ENCODE data around the gene MACROD2. TPM values are rescaled to one million over a fixed set of nuclear protein-coding genes. Genes with fewer than 3 reads are reported as not detected.
"Not testable (repeated sequence)": the region's sequence is repeated elsewhere in the genome, so short reads cannot be mapped to it uniquely, and the experiment has no call there.

The MACROD2 gene
- total RNA-seq, 1 donor from 2014 or later, result 6.4 TPM

DNA sequence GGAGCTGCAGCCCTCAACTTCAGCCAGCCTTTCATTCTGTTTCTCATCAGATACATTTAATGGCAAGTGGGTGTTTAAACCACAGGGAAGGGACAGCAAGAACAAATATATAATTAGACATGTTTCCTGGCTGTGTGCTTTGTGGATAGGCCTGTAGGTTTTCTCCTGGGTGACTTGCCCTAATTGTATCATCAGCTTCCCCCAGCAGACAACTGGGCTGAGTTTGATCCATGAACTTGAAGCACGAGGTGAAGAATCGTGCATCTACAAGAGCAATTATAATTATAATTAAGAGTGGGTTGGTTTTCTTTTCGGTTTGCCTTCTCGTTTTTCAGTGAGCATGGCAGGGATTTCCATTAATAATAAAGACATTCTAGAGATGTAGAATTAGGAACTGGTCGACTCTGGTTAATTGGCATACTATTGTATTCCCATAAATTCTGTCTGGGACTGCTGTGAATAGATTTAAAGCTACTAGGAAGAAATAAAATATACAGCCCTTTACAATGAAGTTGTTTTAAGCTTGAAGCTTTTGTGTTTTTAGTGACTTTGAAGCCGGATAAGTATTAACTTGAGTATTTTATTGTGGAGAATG lies 1525.7 kb downstream of the MACROD2 start:
- Mint-ChIP-seq H3K36me3 (ENCODE audit: low read depth) (no peaks in the 10 kb centered on the region), H3K9me3 (peaks cover 7% of the 10 kb centered on the region), H3K4me3 (no peak overlapping the region), H3K27ac (ENCODE audit: unreplicated experiment) (no peak overlapping the region), H3K27me3 (ENCODE audit: low read depth) (no peaks in the 10 kb centered on the region), H3K4me1 (peaks cover 19% of the 10 kb centered on the region)
- no peak for DNase-seq (ENCODE audit: low read depth, low spot score)
- TF ChIP-seq, protein P1, sequence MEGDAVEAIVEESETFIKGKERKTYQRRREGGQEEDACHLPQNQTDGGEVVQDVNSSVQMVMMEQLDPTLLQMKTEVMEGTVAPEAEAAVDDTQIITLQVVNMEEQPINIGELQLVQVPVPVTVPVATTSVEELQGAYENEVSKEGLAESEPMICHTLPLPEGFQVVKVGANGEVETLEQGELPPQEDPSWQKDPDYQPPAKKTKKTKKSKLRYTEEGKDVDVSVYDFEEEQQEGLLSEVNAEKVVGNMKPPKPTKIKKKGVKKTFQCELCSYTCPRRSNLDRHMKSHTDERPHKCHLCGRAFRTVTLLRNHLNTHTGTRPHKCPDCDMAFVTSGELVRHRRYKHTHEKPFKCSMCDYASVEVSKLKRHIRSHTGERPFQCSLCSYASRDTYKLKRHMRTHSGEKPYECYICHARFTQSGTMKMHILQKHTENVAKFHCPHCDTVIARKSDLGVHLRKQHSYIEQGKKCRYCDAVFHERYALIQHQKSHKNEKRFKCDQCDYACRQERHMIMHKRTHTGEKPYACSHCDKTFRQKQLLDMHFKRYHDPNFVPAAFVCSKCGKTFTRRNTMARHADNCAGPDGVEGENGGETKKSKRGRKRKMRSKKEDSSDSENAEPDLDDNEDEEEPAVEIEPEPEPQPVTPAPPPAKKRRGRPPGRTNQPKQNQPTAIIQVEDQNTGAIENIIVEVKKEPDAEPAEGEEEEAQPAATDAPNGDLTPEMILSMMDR (conservative IDR thresholded peaks at IDR 0.05), result no peak

DNA sequence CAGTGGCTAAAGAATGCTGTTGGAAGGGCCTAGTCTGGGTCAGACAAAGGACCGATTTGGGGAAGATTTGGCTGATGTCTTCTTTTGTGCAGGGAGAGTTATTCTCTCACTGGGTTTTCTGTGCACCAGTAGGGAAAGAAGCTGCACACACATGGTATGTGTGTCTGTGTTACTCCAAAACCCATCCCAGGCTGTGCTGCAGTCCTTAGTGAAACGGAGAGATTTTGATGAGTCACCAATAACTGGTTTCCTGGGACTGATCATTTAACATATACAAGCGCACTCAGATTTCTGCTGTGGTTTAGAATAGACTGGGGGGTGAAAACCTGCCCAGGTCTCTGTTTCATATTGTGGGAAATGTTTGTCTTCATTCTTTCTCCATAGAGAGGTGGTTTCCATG lies 1528.1 kb downstream of the MACROD2 start:
- DNase-seq (ENCODE audit: low read depth, low spot score), result no peak
- H3K27me3 Mint-ChIP-seq (ENCODE audit: low read depth), result no peaks in the 10 kb centered on the region
- H3K36me3 Mint-ChIP-seq (ENCODE audit: low read depth), result no peaks in the 10 kb centered on the region
- no peak overlapping the region for H3K27ac Mint-ChIP-seq (ENCODE audit: unreplicated experiment)
- TF ChIP-seq, protein P1 (conservative IDR thresholded peaks at IDR 0.05), result no peak
- H3K4me3 Mint-ChIP-seq, result no peak overlapping the region
- H3K9me3 Mint-ChIP-seq, result peaks cover 3% of the 10 kb centered on the region
- peaks cover 10% of the 10 kb centered on the region for H3K4me1 Mint-ChIP-seq

DNA sequence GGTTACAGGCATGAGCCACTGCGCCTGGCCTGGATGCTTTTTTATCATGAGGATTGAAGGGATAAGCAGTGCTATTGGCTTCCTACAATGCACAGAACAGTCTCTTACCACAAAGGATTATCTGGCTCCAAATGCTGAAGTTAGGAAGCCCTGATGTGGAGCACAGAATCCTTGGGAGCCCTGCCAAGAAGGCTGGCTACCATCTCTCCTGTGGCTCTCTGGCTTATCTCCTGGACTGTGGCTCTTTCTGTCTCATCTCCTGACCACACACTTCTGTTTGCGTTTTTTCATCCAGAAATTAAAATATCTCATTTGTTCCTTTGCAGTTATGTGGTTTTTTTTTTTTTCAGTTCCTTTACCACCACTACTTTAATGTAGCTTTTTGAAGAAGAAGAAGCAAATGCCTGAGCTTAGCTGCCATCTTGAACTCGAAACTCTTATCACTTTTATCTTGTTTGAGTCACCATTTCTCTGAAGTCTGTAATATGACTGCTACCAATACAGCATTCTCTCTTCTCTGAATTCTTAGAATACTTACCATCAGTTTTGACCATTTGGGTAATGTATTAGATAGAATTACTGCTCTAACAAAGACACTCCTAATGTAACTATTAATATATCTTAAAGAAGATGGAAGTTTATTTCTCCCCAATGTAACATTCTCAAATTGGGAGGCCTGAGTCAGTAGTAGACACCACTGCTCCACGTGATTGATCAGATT lies 1533.2 kb downstream of the MACROD2 start:
- Mint-ChIP-seq H3K4me3 (no peak overlapping the region), H3K27me3 (ENCODE audit: low read depth) (no peaks in the 10 kb centered on the region), H3K36me3 (ENCODE audit: low read depth) (no peaks in the 10 kb centered on the region), H3K4me1 (peaks cover 2% of the 10 kb centered on the region), H3K9me3 (peaks cover 3% of the 10 kb centered on the region), H3K27ac (ENCODE audit: unreplicated experiment) (no peak overlapping the region)
- TF ChIP-seq, protein P1 (conservative IDR thresholded peaks at IDR 0.05), result no peak
- DNase-seq (ENCODE audit: low read depth, low spot score), result no peak

DNA sequence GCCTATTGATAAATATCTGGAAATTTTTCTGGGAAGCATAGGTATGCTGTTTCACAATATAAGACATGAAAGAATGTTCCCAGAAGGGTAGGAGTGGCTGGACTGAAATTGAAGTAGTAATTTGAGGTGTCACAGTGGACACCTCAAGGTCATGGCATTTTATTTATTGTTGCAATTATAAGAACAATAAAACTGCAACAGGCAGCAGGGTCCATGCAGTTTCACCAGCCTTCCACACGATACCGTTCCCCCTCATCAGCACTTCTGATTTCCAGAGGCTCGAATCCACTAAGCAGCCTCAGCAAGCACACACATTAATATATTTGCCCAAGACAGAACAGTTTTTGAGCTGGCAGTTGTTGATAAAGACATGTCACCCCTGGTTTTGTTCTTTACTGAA lies 1540.5 kb downstream of the MACROD2 start:
- Mint-ChIP-seq H3K27me3 (ENCODE audit: low read depth) (no peaks in the 10 kb centered on the region), H3K4me3 (no peak overlapping the region), H3K9me3 (peaks cover 7% of the 10 kb centered on the region), H3K27ac (ENCODE audit: unreplicated experiment) (no peak overlapping the region), H3K4me1 (peaks cover 14% of the 10 kb centered on the region), H3K36me3 (ENCODE audit: low read depth) (peaks cover 5% of the 10 kb centered on the region)
- TF ChIP-seq, protein P1 (conservative IDR thresholded peaks at IDR 0.05), result no peak
- DNase-seq (ENCODE audit: low read depth, low spot score), result no peak

DNA sequence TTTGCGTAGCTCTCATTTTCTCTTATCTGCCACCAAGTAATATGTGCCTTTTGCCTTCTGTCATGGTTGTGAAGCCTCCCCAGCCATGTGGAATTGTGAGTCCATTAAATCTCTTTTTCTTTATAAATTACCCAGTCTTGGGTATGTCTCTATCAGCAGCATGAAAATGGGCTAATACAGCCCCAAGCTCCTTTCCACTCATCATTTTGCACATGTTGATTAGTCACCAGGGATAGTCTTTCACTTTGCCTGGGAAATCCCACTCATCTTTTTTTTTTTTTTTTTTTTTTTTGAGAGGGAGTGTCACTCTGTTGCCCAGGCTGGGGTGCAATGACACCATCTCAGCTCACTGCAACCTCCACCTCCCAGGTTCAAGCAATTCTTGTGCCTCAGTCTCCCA lies 1541.9 kb downstream of the MACROD2 start:
- DNase-seq (ENCODE audit: low read depth, low spot score); H3K36me3 Mint-ChIP-seq (ENCODE audit: low read depth); H3K27ac Mint-ChIP-seq (ENCODE audit: unreplicated experiment); H3K4me3 Mint-ChIP-seq; H3K27me3 Mint-ChIP-seq (ENCODE audit: low read depth); H3K9me3 Mint-ChIP-seq: not testable (repeated sequence)
- peaks cover 14% of the 10 kb centered on the region for H3K4me1 Mint-ChIP-seq

DNA sequence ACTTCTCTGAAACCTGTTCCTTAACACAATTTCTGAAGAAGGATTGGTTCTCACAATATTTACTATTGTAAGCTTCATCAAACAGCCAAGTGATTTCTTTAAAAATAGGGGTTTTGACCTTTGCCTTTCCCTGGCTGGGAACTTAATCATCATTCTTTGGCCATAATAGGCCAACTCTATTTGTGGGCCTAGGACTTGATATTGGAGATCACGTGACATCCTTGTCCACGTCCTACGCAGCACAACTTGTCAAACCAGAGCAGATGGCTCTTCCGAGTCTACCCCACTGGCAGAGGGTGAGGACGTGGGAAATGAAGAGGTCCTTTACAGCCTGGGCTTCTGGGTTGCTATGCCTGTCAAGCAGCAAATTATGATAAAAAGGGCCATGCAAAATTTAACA lies 1547.3 kb downstream of the MACROD2 start:
- Mint-ChIP-seq H3K27me3 (ENCODE audit: low read depth) (no peaks in the 10 kb centered on the region), H3K4me1 (peaks cover 17% of the 10 kb centered on the region), H3K9me3 (peaks cover 7% of the 10 kb centered on the region), H3K4me3 (no peak overlapping the region), H3K27ac (ENCODE audit: unreplicated experiment) (no peak overlapping the region), H3K36me3 (ENCODE audit: low read depth) (peaks cover 5% of the 10 kb centered on the region)
- TF ChIP-seq, protein P1 (conservative IDR thresholded peaks at IDR 0.05), result no peak
- no peak for DNase-seq (ENCODE audit: low read depth, low spot score)

Data from neural crest cell (in vitro differentiated cells).